Measurements from ENCODE around the gene TMEM238. TPM values are rescaled to one million over a fixed set of nuclear protein-coding genes. Genes with fewer than 3 reads are reported as not detected.
"Not testable (repeated sequence)": the region's sequence is repeated elsewhere in the genome, so short reads cannot be mapped to it uniquely, and the experiment has no call there.

Gene TMEM238
- total RNA-seq, 1 experiment from 2014 or later: not detected

DNA sequence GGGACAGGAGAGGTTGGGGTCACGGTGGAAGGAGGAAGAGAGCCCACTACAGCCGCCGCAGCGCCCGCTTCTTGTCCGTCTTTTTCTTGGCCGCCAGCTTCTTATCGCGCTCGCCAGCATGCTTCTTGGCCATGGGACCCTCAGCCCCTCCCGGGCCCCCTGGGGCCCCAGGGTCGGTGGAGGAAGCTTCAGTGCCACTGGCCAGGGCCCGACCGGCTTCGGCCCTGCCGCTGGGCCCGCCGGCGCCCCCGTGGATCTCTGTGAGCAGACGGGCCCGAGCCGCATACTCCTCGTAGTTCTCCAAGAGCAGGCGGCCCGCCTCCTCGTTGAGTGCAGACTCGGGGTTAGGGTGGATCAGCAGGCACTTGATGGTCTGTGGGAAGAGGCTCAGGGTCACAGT is 17.3 kb upstream of the TMEM238 start:
- DNase-seq (ENCODE audit: low spot score): not testable (repeated sequence)

- DNase-seq (ENCODE audit: low spot score): no peak
These were observed 16.4 kb upstream of the TMEM238 start for GRCh38 chr19:55400281-55401087.

GRCh38 chr19:55398200-55398925 is 14.3 kb upstream of the TMEM238 start:
- no peak for DNase-seq (ENCODE audit: low spot score)

DNA sequence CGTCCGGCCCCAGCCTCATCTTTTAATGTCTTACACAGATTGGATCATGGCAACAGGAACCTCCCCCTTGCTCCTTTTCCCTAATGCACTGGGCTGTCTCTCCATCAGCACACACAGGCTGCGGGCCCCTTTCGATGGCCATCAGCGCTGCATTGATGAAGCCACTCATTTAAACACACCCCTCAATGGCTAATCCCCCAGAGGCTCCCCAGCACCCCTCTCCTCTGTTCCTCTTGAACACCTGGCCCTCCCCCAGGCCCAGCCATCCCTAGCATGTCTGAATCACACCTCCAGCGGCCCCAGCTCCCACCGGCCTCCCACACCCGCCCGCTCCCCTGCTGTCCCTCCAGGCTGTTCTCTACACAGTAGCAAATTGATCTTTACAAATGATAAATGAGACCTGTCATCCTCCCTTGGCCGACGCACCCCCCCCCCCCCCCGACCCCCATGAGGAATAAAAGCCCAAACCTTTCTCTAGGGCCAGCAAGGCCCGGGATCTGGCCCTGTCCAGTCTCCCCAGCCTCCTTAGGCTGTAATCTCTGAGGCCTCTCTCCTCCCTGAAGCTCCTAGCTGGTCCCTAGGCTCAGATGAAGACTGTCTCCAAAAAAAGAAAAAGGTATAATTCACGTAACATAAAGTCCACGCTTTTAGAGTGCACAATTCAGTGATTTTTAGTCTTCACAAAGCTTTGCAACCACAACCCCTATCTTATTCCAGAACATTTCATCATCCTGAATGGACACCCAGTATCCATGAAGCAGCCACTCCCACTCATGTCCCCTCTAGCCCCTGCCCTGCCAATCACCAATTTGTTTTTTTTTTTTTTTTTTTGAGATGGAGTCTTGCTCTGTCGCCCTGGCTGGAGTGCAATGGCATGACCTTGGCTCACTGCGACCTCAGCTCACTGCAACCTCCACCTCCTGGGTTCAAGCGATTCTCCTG is 9.0 kb upstream of the TMEM238 start:
- DNase-seq (ENCODE audit: low spot score): no peak

DNA sequence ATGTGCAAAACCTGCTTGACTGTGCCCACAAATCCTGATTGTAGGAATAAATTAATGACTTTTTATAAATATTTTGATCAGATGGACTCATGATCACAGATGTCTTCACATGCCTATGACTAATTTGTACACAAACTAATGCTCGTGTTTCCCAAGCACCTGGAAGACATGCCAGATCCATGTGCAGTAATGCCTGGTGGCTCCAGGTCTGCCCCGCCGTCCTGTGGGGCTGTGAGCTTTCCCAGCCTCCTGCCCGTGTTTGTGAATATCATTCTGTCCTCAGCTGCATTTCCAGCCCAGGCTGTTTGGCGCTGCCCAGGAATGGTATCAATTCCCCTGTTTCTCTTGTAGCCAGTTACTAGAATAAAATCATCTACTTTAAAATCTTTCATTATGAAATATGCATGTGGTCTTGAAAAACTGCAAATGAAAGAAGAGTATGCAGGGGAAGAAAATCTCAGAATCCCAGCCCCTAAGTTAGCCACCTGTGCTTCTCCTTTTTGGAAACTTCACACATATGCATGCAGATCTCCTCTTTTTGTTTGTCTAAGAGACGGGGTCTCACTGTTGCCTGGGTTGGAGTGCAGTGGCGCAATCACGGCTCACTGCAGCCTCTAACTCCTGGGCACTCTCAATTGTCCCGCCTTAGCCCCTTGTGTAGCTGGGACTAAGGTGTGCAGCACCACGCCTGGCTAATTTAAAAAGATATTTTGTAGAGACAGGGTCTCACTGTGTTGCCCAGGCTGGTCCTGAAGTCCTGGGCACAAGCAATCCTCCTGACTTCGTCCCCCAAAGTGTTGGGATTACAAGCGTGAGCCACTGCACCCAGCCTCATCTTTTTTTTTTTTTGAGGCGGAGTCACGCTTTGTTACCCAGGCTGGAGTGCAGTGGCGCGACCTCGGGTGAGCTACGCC is 7.9 kb upstream of the TMEM238 start:
- no peak for DNase-seq (ENCODE audit: low spot score)

- DNase-seq (ENCODE audit: low spot score): no peak
These were observed 7.1 kb upstream of the TMEM238 start for GRCh38 chr19:55391191-55391670.

DNA sequence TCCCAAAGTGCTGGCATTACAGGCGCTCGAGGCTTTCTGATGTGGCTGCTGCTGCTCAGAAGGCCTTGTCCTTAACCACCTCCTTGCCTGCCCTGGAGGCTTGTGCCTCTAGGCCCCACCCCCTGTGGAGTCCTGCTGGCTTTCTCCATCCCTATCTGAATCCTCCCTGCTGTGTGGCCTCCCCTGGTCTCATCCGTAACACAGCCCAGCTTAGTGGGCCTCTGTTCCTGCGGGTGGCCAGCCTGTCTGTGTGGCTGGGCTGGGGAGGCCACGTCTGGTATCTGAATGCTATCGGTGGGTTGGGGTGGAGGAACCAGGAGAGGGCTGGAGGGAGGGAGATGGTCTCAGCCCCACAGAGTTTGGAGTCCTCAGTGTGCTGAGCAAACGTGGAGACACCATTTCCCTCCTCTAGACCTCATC is 6.4 kb upstream of the TMEM238 start:
- peak; percentile 62 for DNase-seq (ENCODE audit: low spot score)

- no peak for DNase-seq (ENCODE audit: low spot score)
These were observed 5.6 kb upstream of the TMEM238 start for GRCh38 chr19:55389386-55390317.

- DNase-seq (ENCODE audit: low spot score): no peak
These were observed 3.8 kb upstream of the TMEM238 start for GRCh38 chr19:55387736-55388497.

- no peak for DNase-seq (ENCODE audit: low spot score)
These were observed 2.4 kb upstream of the TMEM238 start for GRCh38 chr19:55386493-55386971.

DNA sequence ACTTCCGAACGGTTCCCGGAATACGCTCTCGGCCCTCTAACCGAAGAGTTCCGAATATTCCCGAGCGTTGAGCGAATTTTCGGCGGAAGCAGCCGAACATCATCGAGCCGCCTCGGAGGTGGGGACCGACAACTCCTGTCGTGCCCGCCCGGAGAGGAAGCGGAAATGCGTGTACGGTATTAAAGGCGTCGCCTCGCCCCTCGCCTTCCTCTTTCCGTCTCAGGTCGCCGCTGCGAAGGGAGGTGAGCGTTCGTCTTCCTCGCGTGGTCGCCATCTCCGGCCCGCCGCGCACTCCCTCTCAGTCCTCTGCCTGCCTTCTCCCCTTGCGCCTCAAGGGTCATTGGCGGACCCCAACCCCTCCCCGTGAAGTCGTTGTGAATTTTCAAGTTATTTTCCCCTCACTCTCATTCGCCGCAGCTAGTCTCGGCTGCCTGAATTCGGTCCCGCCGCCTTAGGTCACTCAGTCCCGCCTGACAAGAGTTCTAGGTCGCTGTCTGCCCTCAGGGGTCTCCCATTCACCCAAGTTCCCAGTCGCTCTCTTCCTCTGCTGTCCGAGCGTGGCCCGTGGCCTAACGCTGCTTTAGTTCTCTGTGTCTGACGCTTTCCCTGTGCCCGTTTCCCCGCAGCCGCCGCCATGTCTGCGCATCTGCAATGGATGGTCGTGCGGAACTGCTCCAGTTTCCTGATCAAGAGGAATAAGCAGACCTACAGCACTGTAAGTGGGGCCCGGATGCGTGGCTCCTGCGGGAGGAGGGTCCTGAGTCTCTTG is 1.8 kb upstream of the TMEM238 start, which contains the start of gene RPL28:
RPL28 (plus strand) TSS at position 209 of the 769 bp plus-strand sequence; CDS start at position 635, 426 bp downstream.
- peak; percentile 99 for DNase-seq (ENCODE audit: low spot score)

DNA sequence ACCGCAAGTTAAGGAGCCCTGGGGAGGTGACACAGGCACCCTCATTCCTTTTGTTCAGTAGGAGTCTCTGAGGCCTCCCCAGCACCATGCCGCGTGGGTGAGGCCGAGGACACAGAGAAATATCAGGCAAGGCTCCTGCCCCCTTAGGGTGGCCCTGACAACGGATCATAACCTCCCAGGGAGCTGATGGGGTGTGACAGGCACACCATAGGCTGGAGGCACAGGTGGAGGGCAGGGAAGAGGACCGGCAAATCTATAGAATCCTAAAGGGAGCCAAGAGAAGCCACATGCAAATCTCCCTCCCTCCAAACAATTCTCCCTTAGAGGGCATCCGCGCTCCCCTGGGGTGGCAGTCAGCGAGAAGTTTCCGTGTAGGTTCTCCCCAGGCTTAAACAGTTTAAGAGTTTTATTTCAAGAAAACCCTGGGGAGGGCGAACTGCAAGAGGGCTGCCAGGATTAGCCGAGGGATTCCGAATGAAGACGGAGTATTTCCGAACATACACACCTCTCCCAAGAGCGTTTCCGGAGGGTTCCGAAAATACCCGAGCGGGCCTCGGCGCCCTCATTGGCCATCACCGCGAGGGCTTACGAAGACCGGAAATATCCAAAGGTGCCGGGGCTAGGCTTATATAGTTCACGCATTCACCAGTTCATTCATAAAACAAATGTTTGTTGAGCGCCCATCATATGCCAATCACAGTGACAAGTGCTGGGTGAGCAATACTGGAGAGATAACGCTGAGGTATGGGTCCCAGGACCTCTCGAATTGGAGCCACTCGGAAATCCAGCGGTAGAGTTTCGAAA is 1.0 kb upstream of the TMEM238 start:
- peak; percentile 98 for DNase-seq (ENCODE audit: low spot score)

DNA sequence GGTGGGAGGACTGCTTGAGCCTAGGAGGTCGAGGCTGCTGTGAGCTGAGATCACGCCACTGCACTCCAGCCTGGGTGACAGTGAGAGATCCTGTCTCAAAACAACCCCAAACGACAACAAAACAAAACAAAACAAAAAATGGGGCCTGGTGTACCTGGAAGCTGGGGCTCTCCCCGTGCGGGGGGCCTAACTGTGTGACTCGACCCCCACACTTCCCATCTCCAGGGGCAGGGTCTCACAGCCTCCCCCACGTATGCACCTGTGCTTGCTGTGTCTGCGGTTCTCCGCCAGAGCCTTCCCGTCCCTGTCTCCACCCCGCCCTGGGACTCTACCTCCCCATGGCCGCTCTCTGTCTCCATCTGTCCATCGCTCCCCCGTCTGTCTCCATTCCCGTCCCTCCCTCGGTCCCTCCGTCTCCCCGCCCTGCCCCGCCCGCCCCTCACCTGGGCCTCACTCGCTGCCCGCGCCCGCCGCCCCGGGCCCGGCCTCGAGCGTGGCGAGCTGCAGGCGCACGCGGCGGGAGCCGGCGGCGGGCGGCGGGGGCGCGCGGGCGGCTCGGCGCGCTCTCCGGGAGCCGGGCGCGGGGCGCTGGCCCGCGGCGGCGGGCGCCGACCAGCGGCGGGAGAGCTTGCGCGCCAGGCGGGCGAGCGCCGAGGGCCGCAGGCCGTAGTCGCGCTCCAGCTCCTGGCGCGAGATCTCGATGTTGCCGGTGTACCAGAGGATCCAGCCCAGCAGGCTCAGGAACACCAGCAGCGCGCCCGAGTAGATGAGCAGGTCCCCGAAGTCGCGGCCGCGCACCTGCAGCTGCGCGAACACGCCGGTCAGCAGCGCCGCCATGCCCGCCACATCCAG is 587 bp downstream of the TMEM238 start:
- no peak for DNase-seq (ENCODE audit: low spot score)

GRCh38 chr19:55382522-55383054 is 1.5 kb downstream of the TMEM238 start:
- no peak for DNase-seq (ENCODE audit: low spot score)

- DNase-seq (ENCODE audit: low spot score): no peak
These were observed 2.1 kb downstream of the TMEM238 start for GRCh38 chr19:55382013-55382412.

DNA sequence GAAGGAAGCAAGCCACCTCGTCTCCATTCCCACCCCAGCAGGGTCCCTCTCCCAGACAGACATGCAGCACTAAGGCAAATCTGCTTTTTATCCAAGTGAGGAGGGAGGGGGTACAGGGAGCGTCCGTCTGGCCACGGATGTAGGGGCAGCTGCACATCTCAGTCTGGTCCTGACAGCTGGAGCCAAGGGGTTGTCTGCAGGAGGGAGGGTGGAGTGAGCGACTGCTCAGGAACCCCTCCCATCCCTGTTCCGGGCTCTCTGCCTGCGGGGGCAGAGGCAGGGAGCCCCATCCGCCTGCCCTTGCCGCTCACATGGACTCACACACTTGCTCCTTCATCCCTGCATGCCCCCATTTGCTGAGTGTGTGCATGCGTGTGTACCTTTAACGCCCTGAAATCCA is 4.9 kb downstream of the TMEM238 start:
- DNase-seq (ENCODE audit: low spot score): no peak
